Activated CD4-positive, alpha-beta T cell treated with anti-CD3 and anti-CD28 coated beads for 24 hours (primary cell): ENCODE data around the gene EIF3B.
"Not testable (repeated sequence)": the region's sequence is repeated elsewhere in the genome, so short reads cannot be mapped to it uniquely, and the experiment has no call there.

Experiments used
- DNase-seq, 2 donors: peaks; one replicate each; pipeline ENCODE4 v3.0.0-alpha.2; 2020; ENCODE audit warnings: low read depth in 2 of 2

EIF3B gene

DNA sequence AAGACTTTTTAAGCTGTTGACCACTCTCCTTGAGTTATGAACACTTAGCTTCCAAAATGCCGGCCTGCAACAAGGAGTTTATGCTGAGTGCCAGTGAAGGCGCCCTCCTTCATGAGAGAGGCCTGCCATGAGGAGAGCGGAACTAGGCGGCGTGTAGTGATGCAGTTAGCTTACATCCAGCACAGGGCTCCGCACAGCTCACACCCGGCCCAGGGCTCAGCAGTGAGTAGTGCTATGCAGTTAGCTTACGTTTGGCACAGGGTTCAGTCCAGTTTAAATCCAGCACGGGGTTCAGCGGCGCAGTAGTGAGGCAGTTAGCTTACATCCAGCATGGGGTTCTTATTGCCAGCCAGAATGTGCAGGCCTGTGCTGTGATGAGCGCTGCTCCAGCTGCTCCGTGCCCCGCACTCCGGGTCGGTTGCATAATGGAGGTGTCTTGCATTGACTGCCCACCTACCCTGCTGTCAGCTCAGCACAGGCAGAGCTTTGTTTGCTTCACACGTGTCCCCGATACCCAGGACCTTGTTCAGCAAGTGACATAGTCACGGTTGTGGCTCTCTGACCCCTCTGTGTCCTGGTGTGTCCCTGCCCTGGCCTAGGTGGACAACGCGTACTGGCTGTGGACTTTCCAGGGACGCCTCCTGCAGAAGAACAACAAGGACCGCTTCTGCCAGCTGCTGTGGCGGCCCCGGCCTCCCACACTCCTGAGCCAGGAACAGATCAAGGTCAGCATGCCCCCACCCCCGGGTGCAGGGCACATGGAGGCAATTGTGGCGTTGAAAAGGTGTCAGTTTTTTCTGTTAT, 21.9 kb downstream of the EIF3B start:
- no peak for DNase-seq

GRCh38 chr7:2377492-2377891, 22.9 kb downstream of the EIF3B start:
- DNase-seq: not testable (repeated sequence)

- not testable (repeated sequence) for DNase-seq
Measured at GRCh38 chr7:2378125-2378524, 23.5 kb downstream of the EIF3B start.

DNA sequence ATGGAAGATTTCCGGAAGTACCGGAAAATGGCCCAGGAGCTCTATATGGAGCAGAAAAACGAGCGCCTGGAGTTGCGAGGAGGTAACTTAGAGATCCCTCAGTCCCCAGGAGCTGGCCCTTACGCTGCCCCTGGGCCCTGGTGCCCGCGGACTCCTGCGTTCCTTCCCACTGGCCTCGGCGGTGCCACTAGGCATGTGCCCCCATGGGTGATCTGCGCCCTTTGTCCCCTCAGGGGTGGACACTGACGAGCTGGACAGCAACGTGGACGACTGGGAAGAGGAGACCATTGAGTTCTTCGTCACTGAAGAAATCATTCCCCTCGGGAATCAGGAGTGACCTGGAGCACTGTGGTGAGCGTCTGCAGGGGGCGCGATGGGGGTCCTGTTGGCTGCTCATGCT, 24.5 kb downstream of the EIF3B start:
- DNase-seq: no peak

- DNase-seq: no peak
Measured at GRCh38 chr7:2379821-2380450, 25.3 kb downstream of the EIF3B start.

DNA sequence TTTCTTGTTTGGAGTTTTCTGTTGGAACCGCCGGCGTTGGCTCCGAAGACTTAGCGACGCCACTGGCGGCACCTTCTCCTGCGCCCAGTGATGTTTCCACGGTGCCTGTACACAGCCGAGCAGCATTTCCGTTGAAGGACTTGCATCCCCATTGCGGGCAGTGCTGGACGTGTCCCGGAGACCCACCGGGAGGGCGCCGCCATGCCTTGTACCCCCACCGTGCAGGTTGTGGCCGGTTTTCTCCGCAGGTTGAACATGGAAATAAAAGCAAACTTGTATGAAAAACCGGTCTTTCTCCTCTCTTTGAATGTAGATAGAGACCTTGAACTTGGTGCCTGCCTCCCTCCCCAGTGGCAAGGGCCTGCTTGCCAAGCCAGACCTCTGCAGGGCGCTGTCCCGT, 25.8 kb downstream of the EIF3B start:
- no peak for DNase-seq

DNA sequence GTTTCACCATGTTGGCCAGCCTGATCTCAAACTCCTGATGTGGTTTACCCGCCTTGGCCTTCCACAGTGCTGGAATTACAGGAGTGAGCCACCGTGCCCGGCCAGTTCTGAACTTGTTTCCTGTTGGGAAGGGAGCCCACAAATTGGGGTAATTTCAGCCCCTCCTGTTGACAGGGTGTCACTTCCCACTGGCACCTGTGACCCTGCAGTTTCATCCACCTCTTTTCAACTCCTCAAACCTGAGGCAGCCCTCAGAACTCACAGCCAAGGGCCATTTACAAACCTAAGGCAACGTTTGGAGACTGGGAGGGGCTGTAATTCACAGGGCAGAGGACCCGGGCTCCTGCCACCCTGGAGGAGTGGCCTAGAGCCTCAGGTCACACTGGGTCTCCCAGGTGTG, 26.6 kb downstream of the EIF3B start:
- DNase-seq: no peak

GRCh38 chr7:2381881-2382509, 27.4 kb downstream of the EIF3B start:
- no peak for DNase-seq

GRCh38 chr7:2383543-2384274, 29.1 kb downstream of the EIF3B start:
- DNase-seq: no peak

DNA sequence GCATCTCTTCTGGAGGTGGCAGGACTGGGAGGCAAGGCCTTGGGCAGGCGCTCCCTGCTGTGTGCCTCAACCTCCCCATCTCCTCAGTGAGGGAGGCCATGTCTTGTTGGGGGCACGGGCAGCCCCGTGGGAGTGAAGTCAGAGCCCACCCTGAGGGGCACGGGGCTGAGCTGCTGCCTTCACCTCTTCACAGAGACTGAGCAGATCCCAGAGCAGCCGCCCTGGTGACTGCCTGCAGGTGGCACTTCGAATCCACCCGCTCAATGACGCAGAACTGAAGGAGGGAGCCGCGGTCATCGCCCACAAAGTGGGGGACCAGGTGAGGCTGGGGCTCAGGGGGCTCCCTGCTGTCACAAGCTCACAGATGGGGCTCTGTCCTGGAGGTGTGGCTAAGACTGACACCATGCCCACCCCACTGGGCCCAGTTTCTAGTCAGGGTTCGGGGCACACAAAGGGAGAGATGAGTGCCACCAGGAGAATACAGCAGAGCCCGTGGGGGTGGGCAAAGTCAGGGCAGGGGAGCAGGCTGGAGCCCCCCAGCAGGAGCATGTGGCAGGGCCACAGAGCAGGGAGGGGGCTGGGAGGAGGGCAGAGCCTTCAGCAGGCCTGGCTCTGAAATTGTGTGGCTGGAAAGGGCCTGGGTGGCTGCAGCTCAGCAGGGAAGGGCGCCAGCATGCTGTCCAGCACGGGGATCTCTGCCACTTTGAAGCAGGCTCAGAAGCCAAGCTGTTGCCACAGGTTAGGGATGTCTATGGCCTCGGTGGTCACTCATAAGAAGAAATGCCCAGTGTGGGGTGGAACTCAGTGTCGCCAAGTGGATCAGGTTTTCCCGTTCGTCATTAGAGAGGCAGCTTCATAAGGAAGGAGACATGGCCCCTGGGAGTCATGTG, 30.0 kb downstream of the EIF3B start:
- DNase-seq: no peak

- not testable (repeated sequence) for DNase-seq
Measured at GRCh38 chr7:2386122-2386521, 31.5 kb downstream of the EIF3B start.

GRCh38 chr7:2386964-2387669, 32.5 kb downstream of the EIF3B start:
- no peak for DNase-seq

DNA sequence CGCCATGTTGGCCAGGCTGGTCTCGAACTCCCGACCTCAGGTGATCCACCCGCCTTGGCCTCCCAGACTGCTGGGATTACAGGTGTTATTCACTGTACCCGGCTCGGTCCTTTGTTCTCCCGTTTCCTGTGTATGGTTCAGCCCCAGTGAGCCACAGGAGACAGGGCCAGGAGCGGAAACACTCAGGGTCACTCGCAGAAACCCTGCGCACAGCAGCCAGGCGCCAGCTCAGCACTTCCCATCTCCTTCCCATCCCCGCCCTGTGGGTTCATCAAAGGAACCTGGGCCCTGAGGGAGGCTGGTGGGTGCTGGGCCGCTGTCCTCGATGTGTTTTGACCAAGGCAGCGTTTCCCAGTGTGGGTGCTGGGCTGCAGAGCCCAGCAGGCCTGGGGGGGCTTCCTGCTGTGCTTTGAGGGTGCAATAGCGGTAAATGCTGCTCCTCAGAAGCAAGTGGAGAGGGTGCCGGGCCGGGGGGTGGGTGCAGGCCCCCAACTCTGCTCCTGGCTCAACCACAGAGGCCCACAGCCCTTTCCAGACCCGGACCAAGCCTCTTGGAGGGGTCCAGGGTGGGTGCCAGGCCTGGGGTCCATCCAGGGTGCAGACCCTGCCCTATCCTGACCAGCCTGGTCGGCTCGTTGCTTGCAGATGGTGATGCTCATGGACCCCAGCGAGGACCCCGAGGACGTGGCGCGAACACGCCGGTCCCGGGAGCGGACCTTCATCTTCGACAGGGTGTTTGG, 33.4 kb downstream of the EIF3B start:
- DNase-seq: no peak

DNA sequence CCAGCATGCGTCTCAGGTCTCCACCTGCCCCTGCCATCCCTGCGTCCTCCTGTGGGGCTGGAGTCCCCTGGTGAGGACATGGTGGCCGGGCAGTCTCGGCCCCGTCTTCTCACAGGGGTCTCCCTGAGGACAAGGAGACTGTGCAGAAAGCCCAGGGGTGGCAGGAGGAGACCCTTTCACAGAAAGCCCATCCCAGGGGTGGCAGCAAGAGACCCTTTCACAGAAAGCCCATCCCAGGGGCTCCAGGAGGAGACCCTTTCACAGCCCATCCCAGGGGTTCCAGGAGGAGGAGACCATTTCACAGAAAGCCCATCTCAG, 34.0 kb downstream of the EIF3B start:
- no peak for DNase-seq

GRCh38 chr7:2390020-2390816, 35.6 kb downstream of the EIF3B start:
- not testable (repeated sequence) for DNase-seq

GRCh38 chr7:2393706-2394105, 39.1 kb downstream of the EIF3B start:
- DNase-seq: no peak

GRCh38 chr7:2394566-2395082, 40.0 kb downstream of the EIF3B start:
- DNase-seq: no peak

DNA sequence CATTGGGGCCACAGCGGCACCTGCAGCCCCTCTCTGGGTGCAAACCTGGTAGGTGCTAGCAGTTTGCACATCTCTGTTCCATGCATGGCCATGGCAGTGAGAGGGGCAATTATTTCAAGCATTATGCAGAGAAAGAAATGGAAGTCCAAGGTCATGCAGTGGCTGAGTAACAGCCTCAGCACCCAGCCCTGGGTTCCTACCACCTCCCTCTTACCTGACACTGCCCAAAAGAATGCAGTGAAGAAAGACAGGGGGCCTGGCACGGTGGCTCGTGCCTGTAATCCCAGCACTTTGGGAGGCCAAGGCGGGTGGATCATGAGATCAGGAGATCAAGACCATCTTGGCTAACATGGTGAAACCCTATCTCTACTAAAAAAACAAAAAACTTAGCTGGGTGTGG, 43.9 kb downstream of the EIF3B start:
- no peak for DNase-seq
